Activated CD8-positive, alpha-beta T cell treated with anti-CD3 and anti-CD28 coated beads for 36 hours (primary cell): Measurements from ENCODE around the gene CFAP100. TPM values are rescaled to one million over a fixed set of nuclear protein-coding genes. Genes with fewer than 3 reads are reported as not detected.

ENCODE experiments used
- ATAC-seq: fragments of 200-7000 bp; cut with Tn5 transposase; one replicate; pipeline ENCODE4 v1.10.0; 2021; ENCODE audit warnings: mild to moderate bottlenecking, moderate library complexity
- CTCF ChIA-PET: fragments of 350-600 bp; sonication (Branson Sonifier 250); formaldehyde crosslinking; loops from one replicate; lab custom pipeline; 2021; ENCODE audit warnings: antibody characterized with exemption; lab: Charles Lee
- POLR2A ChIA-PET: fragments of 350-600 bp; sonication (Branson Sonifier 250); formaldehyde crosslinking; loops from one replicate; lab custom pipeline; 2021; ENCODE audit warnings: antibody characterized with exemption; lab: Charles Lee
- DNase-seq: peaks from one replicate; pipeline ENCODE4 v3.0.0-alpha.2; 2020
- H3K27ac Mint-ChIP-seq: one replicate; pipeline ENCODE4 v1.8.0; 2021; ENCODE audit warnings: mild to moderate bottlenecking, mixed read lengths
- H3K27me3 Mint-ChIP-seq: one replicate; pipeline ENCODE4 v1.8.0; 2021; ENCODE audit warnings: mixed read lengths
- H3K36me3 Mint-ChIP-seq: one replicate; pipeline ENCODE4 v1.8.0; 2021; ENCODE audit warnings: low read depth, mixed read lengths
- H3K4me1 Mint-ChIP-seq: one replicate; pipeline ENCODE4 v1.8.0; 2021; ENCODE audit warnings: low read depth, mixed read lengths
- H3K4me3 Mint-ChIP-seq: one replicate; pipeline ENCODE4 v1.8.0; 2021; ENCODE audit warnings: mild to moderate bottlenecking, moderate library complexity, mixed read lengths
- H3K9me3 Mint-ChIP-seq: one replicate; pipeline ENCODE4 v1.8.0; 2021; ENCODE audit warnings: mixed read lengths
- CTCF ChIP-seq: fragments of 200-600 bp; IDR thresholded peaks from one replicate; pipeline ENCODE4 v1.8.0; 2022; ENCODE audit warnings: antibody characterized with exemption, mild to moderate bottlenecking
- intact Hi-C: fragments of 100-400 bp; cut with micrococcal nuclease; formaldehyde crosslinking; loops from one replicate; pipeline ENCODE4 v1.10.0; 2022
- total RNA-seq, 2 experiments: library from RNA; stranded (reverse); gene quantifications; one replicate each; pipeline ENCODE4 v1.2.3, GENCODE V29; 2021

Gene CFAP100
- total RNA-seq, 2 experiments from 2014 or later, result not detected

GRCh38 chr3:126464093-126464492 is 69.4 kb downstream of the CFAP100 start:
- intact Hi-C loops, result no loop called here
- H3K36me3 Mint-ChIP-seq, result peaks cover 48% of the 10 kb centered on the region
- CTCF ChIA-PET, result no interaction called here
- no peak for ATAC-seq
- no peak overlapping the region for H3K4me3 Mint-ChIP-seq
- H3K4me1 Mint-ChIP-seq, result peaks cover 22% of the 10 kb centered on the region
- H3K27ac Mint-ChIP-seq, result no peak overlapping the region
- no peaks in the 10 kb centered on the region for H3K9me3 Mint-ChIP-seq
- no peak for DNase-seq
- no peaks in the 10 kb centered on the region for H3K27me3 Mint-ChIP-seq
- POLR2A ChIA-PET, result interaction anchor here (0.9 kb wide), 1 partner anchor 8 kb away, joined by 3 read pairs; no protein-coding TSS in a partner anchor
- no peak for TF ChIP-seq CTCF

DNA sequence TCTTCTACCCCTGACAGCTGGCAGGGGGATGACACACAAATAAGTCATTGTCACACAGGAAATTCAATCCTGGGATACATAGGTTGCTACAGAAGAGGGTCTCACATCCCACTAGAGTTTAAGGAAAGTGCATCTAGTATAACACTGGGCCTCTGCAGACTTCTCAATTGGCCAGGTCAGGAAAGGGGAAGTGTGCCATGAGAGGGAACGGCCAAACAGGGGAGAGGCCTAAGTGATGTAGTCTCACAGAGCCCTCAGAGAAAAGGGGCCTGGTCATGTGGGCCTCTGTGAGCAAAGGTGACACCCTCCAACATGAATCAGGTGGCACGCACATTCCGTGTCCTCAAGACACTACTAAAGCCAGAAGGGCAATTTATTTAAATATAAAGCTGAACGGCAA is 69.8 kb downstream of the CFAP100 start:
- peaks cover 26% of the 10 kb centered on the region for H3K4me1 Mint-ChIP-seq
- peaks cover 52% of the 10 kb centered on the region for H3K36me3 Mint-ChIP-seq
- no peaks in the 10 kb centered on the region for H3K9me3 Mint-ChIP-seq
- no peak for TF ChIP-seq CTCF
- no peak overlapping the region for H3K27ac Mint-ChIP-seq
- DNase-seq (no peak), ATAC-seq (no peak)
- no peak overlapping the region for H3K4me3 Mint-ChIP-seq
- ChIA-PET CTCF (no interaction called here), POLR2A (no interaction called here)
- intact Hi-C loops, result no loop called here
- no peaks in the 10 kb centered on the region for H3K27me3 Mint-ChIP-seq

GRCh38 chr3:126464997-126465396 is 70.3 kb downstream of the CFAP100 start:
- ATAC-seq (no peak), DNase-seq (no peak)
- H3K27me3 Mint-ChIP-seq, result no peaks in the 10 kb centered on the region
- H3K9me3 Mint-ChIP-seq, result no peaks in the 10 kb centered on the region
- peaks cover 30% of the 10 kb centered on the region for H3K4me1 Mint-ChIP-seq
- H3K36me3 Mint-ChIP-seq, result peaks cover 54% of the 10 kb centered on the region
- no peak overlapping the region for H3K27ac Mint-ChIP-seq
- ChIA-PET CTCF (no interaction called here), POLR2A (interaction anchor here (0.6 kb wide), 1 partner anchor 8 kb away, joined by 3 read pairs; no protein-coding TSS in a partner anchor)
- H3K4me3 Mint-ChIP-seq, result no peak overlapping the region
- intact Hi-C loops, result no loop called here
- no peak for TF ChIP-seq CTCF

- DNase-seq (no peak), ATAC-seq (no peak)
- Mint-ChIP-seq H3K9me3 (no peaks in the 10 kb centered on the region), H3K27me3 (no peaks in the 10 kb centered on the region), H3K36me3 (peaks cover 56% of the 10 kb centered on the region), H3K4me3 (no peak overlapping the region), H3K4me1 (peaks cover 32% of the 10 kb centered on the region), H3K27ac (no peak overlapping the region)
- ChIA-PET CTCF (interaction anchor here (1.6 kb wide), 1 partner anchor 9 kb away, joined by 4 read pairs; no protein-coding TSS in a partner anchor), POLR2A (no interaction called here)
- no peak for TF ChIP-seq CTCF
- intact Hi-C loops, result no loop called here
These were observed 71.3 kb downstream of the CFAP100 start for GRCh38 chr3:126465928-126466544.

DNA sequence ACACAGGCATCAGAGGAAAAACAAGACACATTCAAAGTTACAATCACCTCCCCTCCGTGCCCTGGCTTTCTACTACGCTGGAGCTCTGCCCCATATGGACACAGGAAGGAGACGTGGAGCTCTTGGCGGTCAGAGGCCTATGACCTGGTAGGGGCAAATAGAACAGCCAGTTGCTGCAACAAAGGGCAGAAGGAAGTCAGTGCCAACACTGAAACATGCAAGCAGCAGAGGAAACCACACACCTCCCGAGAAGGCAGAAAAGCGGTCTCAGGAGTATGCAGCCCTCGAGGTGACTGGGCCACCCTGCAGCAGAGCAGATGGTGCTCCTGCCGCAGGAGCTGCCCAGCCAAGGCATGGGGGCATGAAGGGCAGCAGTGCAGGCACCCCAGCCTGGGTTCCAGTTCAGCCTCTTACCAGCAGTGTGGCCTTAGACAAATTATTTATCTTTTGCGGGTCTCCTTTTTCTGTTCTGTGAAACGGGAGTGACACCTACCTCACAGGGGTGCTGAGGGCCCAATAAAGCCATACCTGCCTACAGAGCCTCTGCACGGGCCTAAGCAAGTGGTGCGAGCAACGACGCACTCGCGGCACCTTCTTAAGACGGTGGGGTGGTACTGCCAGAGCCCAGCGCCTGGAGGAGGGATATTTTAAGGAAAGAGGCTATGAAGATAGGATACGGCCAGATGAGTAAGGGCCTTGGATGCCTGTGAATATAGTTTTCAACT is 72.3 kb downstream of the CFAP100 start:
- CTCF ChIA-PET, result interaction anchor here (1.6 kb wide), 1 partner anchor 8 kb away, joined by 4 read pairs; no protein-coding TSS in a partner anchor
- H3K9me3 Mint-ChIP-seq, result no peaks in the 10 kb centered on the region
- TF ChIP-seq CTCF, result no peak
- H3K4me1 Mint-ChIP-seq, result peaks cover 34% of the 10 kb centered on the region
- H3K36me3 Mint-ChIP-seq, result peaks cover 54% of the 10 kb centered on the region
- H3K27ac Mint-ChIP-seq, result peak overlapping the region; percentile 64
- H3K4me3 Mint-ChIP-seq, result no peak overlapping the region
- no peaks in the 10 kb centered on the region for H3K27me3 Mint-ChIP-seq
- intact Hi-C loops, result no loop called here
- no peak for DNase-seq
- POLR2A ChIA-PET, result no interaction called here
- ATAC-seq, result no peak
